Caki2 (cell line): Measurements from ENCODE around the gene OLFML3. TPM values are rescaled to one million over a fixed set of nuclear protein-coding genes. Genes with fewer than 3 reads are reported as not detected.
"Not testable (repeated sequence)": the region's sequence is repeated elsewhere in the genome, so short reads cannot be mapped to it uniquely, and the experiment has no call there.

Experiments used
- DNase-seq: peaks from one replicate; pipeline ENCODE4 v3.0.0-alpha.2; 2015; ENCODE audit warnings: low read depth
- in situ Hi-C: cut with HindIII; loops from 2 replicates; pipeline ENCODE4 v1.10.0; 2016; ENCODE audit warnings: low sequenced_read_pairs, low pct_unique_long_range_greater_than_20kb, mixed read lengths
- total RNA-seq: library from RNA; depleted of rRNA; stranded (reverse); fragments of >200 nt; shearing (Covaris generic); gene quantifications from 2 replicates; pipeline ENCODE4 v1.2.3, GENCODE V29; 2014; ENCODE audit warnings: low replicate concordance; rRNA removed

Gene OLFML3
- total RNA-seq, 1 experiment from 2014 or later, result not detected

DNA sequence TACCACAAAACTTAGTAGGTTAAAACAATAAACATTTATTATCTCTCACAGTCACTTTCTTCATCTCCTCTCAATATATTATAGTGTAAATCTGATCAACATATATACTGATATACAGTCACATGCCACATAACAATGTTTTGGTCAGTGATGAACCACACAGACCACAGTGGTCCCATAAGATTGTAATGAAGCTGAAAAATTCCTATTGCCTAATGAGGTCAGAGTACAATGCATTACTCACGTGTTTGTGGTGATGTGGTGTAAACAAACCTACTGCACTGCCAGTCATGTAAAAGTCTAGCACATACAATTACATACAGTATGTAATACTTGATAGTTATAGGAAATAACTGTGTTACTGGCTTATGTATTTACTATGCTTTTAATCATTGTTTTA is 30.1 kb downstream of the OLFML3 start:
- DNase-seq, result no peak

GRCh38 chr1:114010433-114011184 is 31.3 kb downstream of the OLFML3 start:
- in situ Hi-C loops, result no loop called here
- DNase-seq, result no peak

More for the DNA sequence above, 30.1 kb downstream of the OLFML3 start:
- in situ Hi-C loops, result no loop called here

DNA sequence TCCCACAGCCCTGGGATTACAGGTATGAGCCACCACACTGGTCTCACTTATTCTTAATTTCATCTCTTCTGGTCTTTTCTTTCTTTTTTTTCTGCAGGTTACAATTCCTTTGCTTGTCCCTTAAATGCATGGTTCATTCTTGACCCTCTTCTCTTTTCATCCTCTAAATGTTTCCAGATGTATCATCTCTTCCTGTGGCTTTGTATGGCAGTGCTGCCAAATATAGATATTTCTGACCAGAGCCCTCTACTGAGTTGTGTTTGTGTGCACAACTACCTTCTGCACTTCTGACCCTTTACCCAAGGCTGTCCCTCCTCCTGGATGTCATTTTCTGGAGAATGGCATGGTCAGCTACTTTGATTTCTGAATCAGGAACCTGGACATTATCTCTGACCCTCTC is 32.5 kb downstream of the OLFML3 start:
- in situ Hi-C loops, result no loop called here
- DNase-seq, result no peak

- DNase-seq, result no peak
- in situ Hi-C loops, result no loop called here
Observed at GRCh38 chr1:114015075-114015474, 35.8 kb downstream of the OLFML3 start.

DNA sequence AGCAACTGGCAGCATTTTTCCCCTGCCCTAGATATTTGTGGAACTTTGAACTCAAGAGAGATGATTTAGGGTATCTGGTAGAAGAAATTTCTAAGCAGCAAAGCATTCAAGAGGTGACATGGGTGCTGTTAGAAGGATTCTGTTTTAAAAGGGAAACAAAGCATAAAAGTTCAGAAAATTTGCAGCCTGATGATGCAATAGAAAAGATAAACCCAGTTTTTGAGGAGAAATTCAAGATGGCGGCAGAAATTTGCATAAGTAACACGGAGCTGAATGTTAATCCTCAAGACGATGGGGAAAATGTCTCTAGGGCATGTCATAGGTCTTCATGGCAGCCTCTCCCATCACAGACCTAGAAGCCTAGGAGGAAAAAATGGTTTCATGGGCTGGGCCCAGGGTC is 40.5 kb downstream of the OLFML3 start:
- DNase-seq, in situ Hi-C loops: not testable (repeated sequence)

- no peak for DNase-seq
- in situ Hi-C loops, result no loop called here
Observed at GRCh38 chr1:114021665-114022099, 42.4 kb downstream of the OLFML3 start.

DNA sequence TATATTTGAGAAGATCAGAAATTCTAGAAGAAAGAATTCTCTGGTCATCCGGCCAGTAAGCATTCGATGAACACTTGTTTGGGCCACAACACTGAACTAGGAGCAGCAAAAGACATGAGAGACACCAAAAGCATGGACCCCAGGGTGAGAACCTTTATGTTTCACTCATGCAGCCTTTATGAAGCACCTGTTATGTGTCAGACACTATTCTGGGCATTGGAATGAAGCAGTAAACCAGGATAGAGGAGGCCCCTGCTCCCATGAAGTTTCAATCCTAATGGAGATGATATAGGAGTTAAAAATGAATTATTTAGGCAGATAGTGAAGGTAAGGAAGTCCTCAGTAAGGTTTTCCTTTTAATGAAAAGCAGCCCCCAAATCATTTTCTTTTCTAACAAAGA is 43.6 kb downstream of the OLFML3 start:
- no peak for DNase-seq

GRCh38 chr1:114023377-114023776 is 44.1 kb downstream of the OLFML3 start:
- in situ Hi-C loops, result no loop called here
- DNase-seq, result no peak

More for the DNA sequence above, 43.6 kb downstream of the OLFML3 start:
- in situ Hi-C loops, result no loop called here

- in situ Hi-C loops, result no loop called here
- DNase-seq, result no peak
Observed at GRCh38 chr1:114024049-114024448, 44.8 kb downstream of the OLFML3 start.

DNA sequence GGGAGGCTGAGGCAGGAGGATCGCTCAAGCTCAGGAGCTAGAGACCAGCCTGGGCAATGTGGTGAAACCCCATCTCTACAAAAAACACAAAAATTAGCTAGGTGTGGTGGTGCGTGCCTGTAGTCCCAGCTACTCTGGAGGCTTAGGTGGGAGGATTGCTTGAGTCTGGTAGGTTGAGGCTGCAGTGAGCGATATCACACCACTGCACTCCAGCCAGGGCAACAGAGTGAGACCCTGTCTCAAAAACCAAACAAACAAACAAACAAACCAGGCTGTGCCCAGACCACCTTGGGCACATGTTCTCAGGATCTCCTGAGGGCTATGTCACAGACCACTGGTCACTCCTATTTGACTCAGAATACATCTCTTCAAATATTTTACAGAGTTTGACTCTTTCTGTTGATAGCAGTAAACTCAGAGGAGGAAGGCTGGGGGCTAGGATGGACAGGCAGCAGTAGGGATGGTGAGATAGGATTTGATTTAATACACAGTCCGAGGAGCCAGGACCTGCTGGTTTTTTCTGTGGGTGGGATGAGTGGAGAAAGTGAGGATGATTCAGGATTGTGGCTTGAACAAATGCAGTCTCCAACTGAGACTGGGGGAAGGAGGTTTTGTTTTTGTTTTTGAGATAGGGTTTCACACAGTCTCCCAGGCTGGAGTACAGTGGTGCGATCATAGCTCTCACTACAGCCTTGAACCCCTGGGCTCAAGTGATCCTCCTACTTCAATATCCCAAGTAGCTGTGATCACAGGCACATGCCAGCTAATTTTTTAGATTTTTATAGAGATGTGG is 46.5 kb downstream of the OLFML3 start:
- DNase-seq, result no peak
- in situ Hi-C loops, result no loop called here

GRCh38 chr1:114026797-114027196 is 47.5 kb downstream of the OLFML3 start:
- in situ Hi-C loops, result no loop called here
- no peak for DNase-seq

Other genes starting within 250 kb of the OLFML3 start
- gene PHTF1, start 220.0 kb upstream of the OLFML3 start, total RNA-seq, result 13.3 and 21.2 TPM in 2 replicates
- gene RSBN1, start 167.0 kb upstream of the OLFML3 start, total RNA-seq, result 6.1 and 9.9 TPM in 2 replicates
- 0.71 TPM in 1 of 2 replicates, not detected in the other for gene PTPN22, start 107.8 kb upstream of the OLFML3 start, total RNA-seq
- 1.9 TPM in 1 of 2 replicates, not detected in the other for gene BCL2L15, start 91.9 kb upstream of the OLFML3 start, total RNA-seq
- 2.0 and 2.3 TPM in 2 replicates for gene AP4B1, start 74.7 kb upstream of the OLFML3 start, total RNA-seq
- gene DCLRE1B, start 74.1 kb upstream of the OLFML3 start, total RNA-seq, result 4.6 and 5.1 TPM in 2 replicates
- gene HIPK1, start 50.1 kb upstream of the OLFML3 start, total RNA-seq, result 8.1 and 10.0 TPM in 2 replicates
- gene SYT6, start 174.4 kb downstream of the OLFML3 start, total RNA-seq, result not detected in 2 replicates